ENCODE measurements around the gene TBC1D22A.

TBC1D22A gene

GRCh38 chr22:47068626-47068996, 306.2 kb downstream of the TBC1D22A start:
- DNase-seq, result no peak

- no peak for DNase-seq
Measured at GRCh38 chr22:47069270-47069669, 306.8 kb downstream of the TBC1D22A start.

GRCh38 chr22:47071078-47071806, 308.8 kb downstream of the TBC1D22A start:
- no peak for DNase-seq

- no peak for DNase-seq
Measured at GRCh38 chr22:47071807-47072641, 309.6 kb downstream of the TBC1D22A start.

GRCh38 chr22:47072642-47072967, 310.2 kb downstream of the TBC1D22A start:
- no peak for DNase-seq

GRCh38 chr22:47073075-47073474, 310.6 kb downstream of the TBC1D22A start:
- no peak for DNase-seq

- DNase-seq, result no peak
Measured at GRCh38 chr22:47074105-47074504, 311.7 kb downstream of the TBC1D22A start.

- no peak for DNase-seq
Measured at GRCh38 chr22:47075568-47075967, 313.1 kb downstream of the TBC1D22A start.

- no peak for DNase-seq
Measured at GRCh38 chr22:47076758-47077157, 314.3 kb downstream of the TBC1D22A start.

GRCh38 chr22:47080100-47080499, 317.6 kb downstream of the TBC1D22A start:
- DNase-seq, result no peak

GRCh38 chr22:47082505-47082904, 320.1 kb downstream of the TBC1D22A start:
- no peak for DNase-seq

GRCh38 chr22:47083379-47083986, 321.0 kb downstream of the TBC1D22A start:
- DNase-seq, result no peak

GRCh38 chr22:47084226-47084625, 321.8 kb downstream of the TBC1D22A start:
- DNase-seq, result no peak

- DNase-seq, result no peak
Measured at GRCh38 chr22:47086596-47087248, 324.3 kb downstream of the TBC1D22A start.

GRCh38 chr22:47088480-47089158, 326.2 kb downstream of the TBC1D22A start:
- DNase-seq, result no peak

GRCh38 chr22:47089374-47089773, 326.9 kb downstream of the TBC1D22A start:
- no peak for DNase-seq

- DNase-seq, result no peak
Measured at GRCh38 chr22:47089796-47090460, 327.5 kb downstream of the TBC1D22A start.

GRCh38 chr22:47090591-47091245, 328.3 kb downstream of the TBC1D22A start:
- no peak for DNase-seq

GRCh38 chr22:47091246-47091651, 328.8 kb downstream of the TBC1D22A start:
- no peak for DNase-seq

GRCh38 chr22:47091921-47092700, 329.7 kb downstream of the TBC1D22A start:
- no peak for DNase-seq

- DNase-seq, result no peak
Measured at GRCh38 chr22:47092896-47093311, 330.5 kb downstream of the TBC1D22A start.
